Endothelial cell of umbilical vein (primary cell): Measurements from ENCODE around the gene ZNF487. TPM values are rescaled to one million over a fixed set of nuclear protein-coding genes. Genes with fewer than 3 reads are reported as not detected.

Experiments
- BruUV-seq: library from RNA; stranded (reverse); fragments of 400-500 nt; replicated peaks from 2 replicates; lab custom pipeline; 2021; lab: Mats Ljungman, UMichigan
- CTCF ChIA-PET: fragments of 300-600, 350-600 bp; sonication (Branson Sonifier 250); formaldehyde crosslinking; loops from one replicate; lab custom pipeline; 2021; ENCODE audit warnings: antibody characterized with exemption, inconsistent platforms; lab: Charles Lee
- POLR2A ChIA-PET: fragments of 300-600, 350-600 bp; sonication (Branson Sonifier 250); formaldehyde crosslinking; loops from one replicate; lab custom pipeline; 2021; ENCODE audit warnings: antibody characterized with exemption, inconsistent platforms; lab: Charles Lee
- DNase-seq: peaks from one replicate; pipeline ENCODE4 v3.0.0-alpha.2; 2011; ENCODE audit warnings: low read depth, low spot score
- FAIRE-seq: peaks from 2 replicates; lab custom pipeline; 2011; peaks lifted over from hg19 to GRCh38; lab: Jason Lieb, UNC
- H2AFZ ChIP-seq: 2 replicates; pipeline ENCODE4 v1.6.0; 2012; ENCODE audit warnings: low read depth, low read length, control low read depth, inconsistent platforms
- H3K27ac ChIP-seq: 2 replicates; pipeline ENCODE4 v1.5.1; 2011; ENCODE audit warnings: low read depth, mild to moderate bottlenecking, control low read depth, low read length, moderate library complexity; ENCODE audit not compliant: insufficient read depth
- H3K27me3 ChIP-seq, 2 experiments: 2 replicates each; pipeline versions ENCODE4 v1.6.0 to v1.6.1; 2011; ENCODE audit warnings: low read length in 2 of 2, mixed read lengths in 1 of 2; ENCODE audit not compliant: control insufficient read depth in 2 of 2, insufficient read depth in 2 of 2
- H3K36me3 ChIP-seq, 2 experiments: 2 replicates in 1 of 2; 3 replicates in 1 of 2; pipeline ENCODE4 v1.5.1; 2011; ENCODE audit warnings: low read length in 2 of 2, mild to moderate bottlenecking in 1 of 2, moderate library complexity in 1 of 2; ENCODE audit not compliant: control insufficient read depth in 2 of 2, insufficient read depth in 2 of 2; ENCODE audit errors: extremely low read depth in 1 of 2
- H3K4me1 ChIP-seq: 3 replicates; pipeline ENCODE4 v1.5.1; 2011; ENCODE audit warnings: mild to moderate bottlenecking, low read length; ENCODE audit not compliant: control insufficient read depth, insufficient read depth; ENCODE audit errors: extremely low read depth
- H3K4me2 ChIP-seq: 2 replicates; pipeline ENCODE4 v1.6.1; 2011; ENCODE audit warnings: low read length, control low read depth, mixed read lengths; ENCODE audit not compliant: insufficient read depth
- H3K4me3 ChIP-seq, 3 experiments: fragments of 200-600 bp in 1 of 3; sonication (generic), shearing (Covaris generic) in 1 of 3; replicated peaks in 1 of 3; 2 replicates each; pipeline ENCODE4 v1.5.1; 2011 to 2016; ENCODE audit warnings: control low read depth in 3 of 3, low read length in 3 of 3, mild to moderate bottlenecking in 2 of 3, inconsistent platforms in 1 of 3, low read depth in 1 of 3, moderate library complexity in 1 of 3; ENCODE audit not compliant: insufficient read depth in 1 of 3
- H3K79me2 ChIP-seq: 2 replicates; pipeline ENCODE4 v1.6.0; 2012; ENCODE audit warnings: low read length, inconsistent platforms; ENCODE audit not compliant: control insufficient read depth, insufficient read depth
- H3K9ac ChIP-seq: replicated peaks from 2 replicates; pipeline ENCODE3; 2011; ENCODE audit warnings: low read length, control low read depth; ENCODE audit not compliant: insufficient read depth; ENCODE audit errors: extremely low read depth
- H3K9me1 ChIP-seq: replicated peaks from 3 replicates; pipeline ENCODE4 v1.6.0; 2011; ENCODE audit warnings: mild to moderate bottlenecking, low read length; ENCODE audit not compliant: control insufficient read depth, insufficient read depth; ENCODE audit errors: extremely low read depth
- H3K9me3 ChIP-seq: replicated peaks from 2 replicates; pipeline ENCODE4 v1.5.1; 2012; ENCODE audit warnings: low read length, inconsistent platforms; ENCODE audit not compliant: control insufficient read depth, insufficient read depth
- H4K20me1 ChIP-seq: replicated peaks from 2 replicates; pipeline ENCODE3; 2011; ENCODE audit warnings: mild to moderate bottlenecking, low read length; ENCODE audit not compliant: control insufficient read depth, insufficient read depth; ENCODE audit errors: extremely low read depth
- FOS ChIP-seq: IDR thresholded peaks from 2 replicates; pipeline ENCODE4 v1.6.1; 2011; ENCODE audit warnings: mild to moderate bottlenecking, low read length, moderate library complexity, borderline replicate concordance; ENCODE audit not compliant: insufficient read depth
- JUN ChIP-seq: IDR thresholded peaks from 2 replicates; pipeline ENCODE4 v1.6.1; 2011; ENCODE audit warnings: borderline replicate concordance, low read depth; ENCODE audit not compliant: insufficient read length, insufficient read depth
- POLR2AphosphoS5 ChIP-seq: IDR thresholded peaks from 2 replicates; pipeline ENCODE4 v1.6.1; 2012; ENCODE audit warnings: low read depth, mild to moderate bottlenecking, control low read depth, low read length, moderate library complexity; ENCODE audit not compliant: insufficient read depth
- dilution Hi-C: fragments of 300-500 bp; cut with MboI; formaldehyde crosslinking; loops from one replicate; pipeline ENCODE4 v1.15.0; 2019; ENCODE audit warnings: low sequenced_read_pairs; ENCODE audit not compliant: extremely low pct_ligation_motif_present
- intact Hi-C: fragments of 100-400 bp; cut with micrococcal nuclease; formaldehyde crosslinking; loops from one replicate; pipeline ENCODE4 v1.10.0; 2022
- polyA plus RNA-seq, 4 experiments: library from polyadenylated mRNA; depleted of rRNA in 3 of 4; stranded (reverse) in 3 of 4; unstranded in 1 of 4; fragments of >200 nt; gene quantifications; 2 replicates each; pipeline versions ENCODE4 v1.2.1 to v1.2.3, GENCODE V29; 2011 to 2012; ENCODE audit warnings: missing spikeins in 1 of 4
- total RNA-seq: library from RNA; stranded (reverse); gene quantifications from 2 replicates; pipeline ENCODE4 v1.2.3, GENCODE V29; 2021

Gene ZNF487
- total and polyA plus RNA-seq, 2 donors (not counting 3 experiments of a cell fraction or from before 2014, with no cell fraction given), result 2.1 to 2.6 TPM

- intact Hi-C loops, result no loop called here
- no peaks in the 10 kb centered on the region for H3K27me3 ChIP-seq
- H3K9me3 ChIP-seq, result no peaks in the 10 kb centered on the region
- ChIA-PET POLR2A (no interaction called here), CTCF (no interaction called here)
- H3K27ac ChIP-seq, result no peak overlapping the region
- no TSS peak for BruUV-seq
- no peak for FAIRE-seq
- no peaks in the 10 kb centered on the region for H3K9me1 ChIP-seq
- no peak for DNase-seq
- no peaks in the 10 kb centered on the region for H3K79me2 ChIP-seq
- dilution Hi-C loops, result no loop called here
- TF ChIP-seq JUN, result no peak
- TF ChIP-seq FOS, result no peak
- H4K20me1 ChIP-seq, result no peaks in the 10 kb centered on the region
- H3K4me1 ChIP-seq, result no peaks in the 10 kb centered on the region
- no peak overlapping the region for H3K4me2 ChIP-seq
- no peak overlapping the region for H3K4me3 ChIP-seq
- no peaks in the 10 kb centered on the region for H3K36me3 ChIP-seq
- H2AFZ ChIP-seq, result no peak overlapping the region
- H3K9ac ChIP-seq, result no peak overlapping the region
Observed at GRCh38 chr10:43491855-43492254, 54.9 kb downstream of the ZNF487 start.

- no peak for FAIRE-seq
- H3K9me3 ChIP-seq, result no peaks in the 10 kb centered on the region
- H3K9me1 ChIP-seq, result no peaks in the 10 kb centered on the region
- H3K4me3 ChIP-seq, result no peak overlapping the region
- no peak overlapping the region for H3K27ac ChIP-seq
- no peaks in the 10 kb centered on the region for H3K36me3 ChIP-seq
- H3K9ac ChIP-seq, result no peak overlapping the region
- no peaks in the 10 kb centered on the region for H3K27me3 ChIP-seq
- no peaks in the 10 kb centered on the region for H3K4me1 ChIP-seq
- CTCF ChIA-PET, result no interaction called here
- intact Hi-C loops (no loop called here), dilution Hi-C loops (no loop called here)
- no peaks in the 10 kb centered on the region for H3K79me2 ChIP-seq
- no peak overlapping the region for H2AFZ ChIP-seq
- H4K20me1 ChIP-seq, result no peaks in the 10 kb centered on the region
- H3K4me2 ChIP-seq, result no peak overlapping the region
- no peak for TF ChIP-seq POLR2AphosphoS5
- POLR2A ChIA-PET, result no interaction called here
- no TSS peak for BruUV-seq
- DNase-seq, result no peak
Observed at GRCh38 chr10:43502931-43503330, 66.0 kb downstream of the ZNF487 start.
